HG03045 (cell line): ENCODE measurements around the gene CPED1.
"Not testable (repeated sequence)": the region's sequence is repeated elsewhere in the genome, so short reads cannot be mapped to it uniquely, and the experiment has no call there.

Experiments
- ATAC-seq: cut with Tn5 transposase; IDR thresholded peaks from one replicate; pipeline ENCODE4 v1.9.1; 2021; ENCODE audit warnings: mild to moderate bottlenecking, moderate library complexity; ENCODE audit not compliant: unreplicated experiment

CPED1 gene

GRCh38 chr7:121172484-121172883 lies 184.0 kb downstream of the CPED1 start:
- no peak for ATAC-seq

DNA sequence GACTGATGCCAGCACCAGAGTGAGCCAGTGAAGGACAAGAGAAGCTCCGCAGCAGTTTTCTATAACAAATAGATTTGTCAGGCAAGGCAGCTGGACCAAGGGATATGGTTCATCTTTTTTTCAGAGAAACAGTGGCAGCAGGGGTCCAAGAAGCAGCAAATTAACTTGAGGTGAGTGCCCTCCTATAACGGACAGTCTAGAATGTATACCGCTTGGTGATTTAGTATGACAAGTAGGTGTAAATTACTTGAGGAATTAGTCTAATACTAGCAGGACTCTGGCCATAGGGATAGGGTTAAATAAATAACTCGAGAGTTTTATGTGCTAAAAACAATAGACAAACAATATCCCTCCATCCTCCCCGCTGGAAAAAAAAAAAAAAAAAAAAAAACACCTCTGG lies 187.3 kb downstream of the CPED1 start:
- ATAC-seq: no peak

DNA sequence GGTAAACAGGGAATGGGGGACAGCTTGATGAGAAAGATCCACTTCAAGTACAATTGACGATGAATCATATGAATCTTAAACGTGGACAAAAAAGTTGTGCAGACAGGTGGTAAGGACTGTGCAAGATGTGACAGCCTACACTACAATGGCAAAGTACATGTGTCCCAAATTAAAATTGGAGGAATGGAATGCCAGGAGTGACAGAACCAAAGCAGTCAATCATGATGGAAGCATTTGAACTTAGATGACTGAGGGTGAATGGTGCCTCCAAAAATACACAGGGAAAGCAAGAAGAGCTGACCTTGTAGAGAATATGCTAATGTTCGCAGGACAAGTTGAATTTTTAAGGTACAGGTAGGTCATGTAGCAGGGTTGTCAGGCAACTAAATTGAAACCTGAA lies 189.9 kb downstream of the CPED1 start:
- ATAC-seq: peak; percentile 14

- peak; percentile 71 for ATAC-seq
Measured at GRCh38 chr7:121178869-121179497, 190.5 kb downstream of the CPED1 start.

- peak; percentile 79 for ATAC-seq
Measured at GRCh38 chr7:121180436-121181063, 192.0 kb downstream of the CPED1 start.

GRCh38 chr7:121181357-121181756 lies 192.8 kb downstream of the CPED1 start:
- ATAC-seq: no peak

GRCh38 chr7:121182281-121182680 lies 193.8 kb downstream of the CPED1 start:
- no peak for ATAC-seq

GRCh38 chr7:121182902-121183301 lies 194.4 kb downstream of the CPED1 start:
- no peak for ATAC-seq

DNA sequence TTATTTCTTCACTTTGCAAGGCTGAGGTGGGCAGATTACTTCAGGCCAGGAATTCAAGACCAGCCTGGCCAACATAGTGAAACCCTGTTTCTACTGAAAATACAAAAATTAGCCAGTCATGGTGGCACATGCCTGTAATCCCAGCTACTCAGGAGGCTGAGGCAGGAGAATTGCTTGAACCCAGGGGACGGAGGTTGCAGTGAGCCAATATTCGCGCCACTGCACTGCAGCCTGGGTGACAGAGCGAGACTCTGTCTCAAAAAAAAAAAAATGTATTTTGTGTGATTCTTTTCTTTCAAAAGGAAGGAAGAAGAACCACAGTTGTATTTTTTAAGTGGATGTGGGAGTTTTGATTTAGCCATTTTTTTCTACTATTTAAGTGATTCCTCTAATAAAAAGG lies 195.4 kb downstream of the CPED1 start:
- not testable (repeated sequence) for ATAC-seq

GRCh38 chr7:121186746-121187145 lies 198.2 kb downstream of the CPED1 start:
- no peak for ATAC-seq

GRCh38 chr7:121187222-121187621 lies 198.7 kb downstream of the CPED1 start:
- peak; percentile 94 for ATAC-seq

DNA sequence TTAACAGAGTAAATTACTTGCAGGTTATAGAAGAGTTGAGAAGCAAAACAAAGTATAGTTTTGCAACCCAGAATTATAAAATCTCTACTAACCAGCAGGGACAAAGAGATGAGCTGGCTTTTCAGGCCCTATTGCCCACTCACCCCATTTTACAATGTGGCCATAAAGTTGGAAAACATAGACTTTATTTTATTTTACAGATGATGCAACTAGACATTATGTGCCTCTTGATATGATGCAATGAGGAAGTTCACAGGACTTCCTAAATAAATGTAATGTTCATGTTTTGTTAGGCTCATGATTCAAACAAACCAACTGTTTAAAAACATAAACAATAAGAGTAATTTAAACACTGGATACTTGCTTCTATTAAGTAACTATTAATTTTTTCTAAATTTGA lies 199.2 kb downstream of the CPED1 start:
- ATAC-seq: no peak

DNA sequence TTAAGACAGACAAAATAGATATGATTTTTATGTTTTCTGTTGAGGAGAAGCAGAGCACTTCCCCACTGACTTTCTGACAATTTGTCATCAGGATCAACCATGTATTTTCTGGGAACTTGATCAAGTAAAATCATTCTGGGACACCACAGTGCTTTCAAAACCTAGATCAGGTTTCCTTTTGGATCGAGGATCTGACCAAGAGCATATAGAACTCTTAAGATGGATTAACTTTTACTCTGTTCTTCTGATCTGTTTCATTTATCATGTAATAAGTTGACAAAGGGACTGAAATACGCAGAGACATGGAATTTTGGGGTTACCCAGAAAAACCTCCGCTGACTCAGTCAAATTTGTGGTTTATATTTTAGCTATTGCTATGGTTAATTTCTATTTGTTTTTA lies 204.3 kb downstream of the CPED1 start:
- no peak for ATAC-seq

DNA sequence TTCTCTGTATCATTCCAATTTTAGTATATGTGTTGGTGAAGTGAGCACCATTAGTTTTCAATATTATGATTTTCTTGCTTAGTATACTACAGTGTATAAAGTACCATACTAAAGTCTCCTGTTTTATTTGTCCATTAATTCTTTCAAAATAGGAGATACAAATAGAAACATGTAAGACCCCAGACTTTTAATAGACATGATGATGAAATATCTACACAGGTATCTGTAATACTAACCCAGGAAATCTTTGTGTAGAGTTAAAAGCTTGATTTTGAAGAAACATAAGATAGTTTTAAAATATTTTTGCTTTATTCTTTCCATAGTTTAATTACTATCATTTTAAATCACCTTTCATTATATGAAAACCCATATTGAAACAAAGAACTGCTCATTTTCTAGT lies 206.5 kb downstream of the CPED1 start:
- ATAC-seq: no peak

DNA sequence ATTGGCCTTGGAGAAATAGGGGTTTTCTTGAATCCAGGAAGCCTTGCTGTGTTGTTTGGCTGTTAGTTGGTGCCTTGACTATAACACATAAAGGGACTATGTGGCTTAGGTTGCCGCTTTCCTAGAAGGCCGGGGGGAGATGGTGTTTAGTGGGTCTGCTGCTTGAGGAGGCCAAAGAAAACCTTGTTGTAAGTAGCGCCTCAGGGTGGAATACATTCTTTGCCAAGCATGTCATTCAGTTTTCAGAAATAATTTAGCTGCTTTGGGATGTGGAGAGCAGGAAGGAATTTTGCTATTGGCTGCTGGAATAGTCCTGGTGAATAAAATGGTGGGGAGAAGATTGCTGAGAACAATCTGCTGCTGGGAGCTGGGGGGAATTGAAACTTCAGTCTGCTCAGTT lies 207.4 kb downstream of the CPED1 start:
- no peak for ATAC-seq

DNA sequence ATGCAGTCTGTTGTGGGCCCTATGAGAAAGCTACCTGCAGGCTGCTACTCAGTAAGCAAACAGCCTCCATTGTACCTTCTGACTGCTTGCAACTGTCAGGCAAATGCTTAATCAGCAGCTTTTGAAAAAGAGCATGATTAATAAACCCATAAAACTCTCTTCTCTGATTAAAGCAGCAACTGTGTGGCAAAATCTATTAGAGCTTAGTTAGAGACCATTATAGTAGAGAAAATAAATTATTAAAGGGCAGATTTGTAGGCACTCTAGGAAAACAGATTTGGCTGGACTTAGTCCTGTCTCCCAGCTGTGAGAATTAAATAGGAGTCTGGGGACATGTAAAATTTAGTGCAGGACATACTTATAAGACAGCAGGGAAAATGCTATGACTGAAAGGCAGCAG lies 207.8 kb downstream of the CPED1 start:
- no peak for ATAC-seq

GRCh38 chr7:121197455-121197854 lies 208.9 kb downstream of the CPED1 start:
- ATAC-seq: no peak

GRCh38 chr7:121198502-121198901 lies 210.0 kb downstream of the CPED1 start:
- no peak for ATAC-seq

- no peak for ATAC-seq
Measured at GRCh38 chr7:121202125-121202524, 213.6 kb downstream of the CPED1 start.

DNA sequence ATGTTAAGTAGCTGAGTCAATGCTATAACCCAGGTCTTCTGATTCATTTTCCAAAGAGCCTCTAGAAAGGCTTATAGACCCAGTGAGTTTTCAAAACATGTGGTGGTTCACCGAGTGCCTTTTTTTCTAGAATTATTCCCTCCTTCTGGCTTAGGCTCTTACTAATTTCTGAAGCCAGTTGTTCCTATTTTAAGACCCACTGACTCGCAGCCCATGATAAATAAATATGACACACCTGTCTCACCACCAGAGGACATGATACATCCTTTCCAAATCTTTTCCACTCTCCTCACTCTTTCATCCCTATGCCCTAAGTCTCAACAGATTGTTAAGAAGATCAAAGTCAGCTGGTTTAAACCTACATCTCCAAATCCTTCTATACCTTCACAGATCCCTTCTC lies 214.3 kb downstream of the CPED1 start:
- no peak for ATAC-seq

- ATAC-seq: no peak
Measured at GRCh38 chr7:121204537-121204936, 216.0 kb downstream of the CPED1 start.

GRCh38 chr7:121205777-121206176 lies 217.3 kb downstream of the CPED1 start:
- ATAC-seq: no peak

DNA sequence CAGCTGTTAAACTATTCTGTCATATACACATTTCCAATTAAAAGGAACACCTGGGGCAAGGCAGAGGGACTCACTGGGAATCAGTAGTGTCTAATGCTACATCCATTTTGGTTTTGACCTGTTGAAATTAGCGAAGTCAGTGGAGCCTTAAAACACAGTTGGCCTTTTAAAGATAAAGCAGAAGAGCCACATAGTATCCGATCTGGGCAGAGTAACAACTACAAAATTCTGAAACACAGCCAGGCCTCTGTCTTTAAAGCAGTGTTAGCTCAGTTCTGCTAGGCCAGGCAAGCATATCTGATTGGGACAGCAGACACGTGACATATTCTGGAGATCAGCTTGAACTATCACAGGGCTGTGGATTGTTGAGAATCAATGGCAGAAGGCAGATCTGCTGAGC lies 222.7 kb downstream of the CPED1 start:
- no peak for ATAC-seq
